Aorta (tissue), 5 donors: ENCODE results near the gene THSD7B. TPM values are rescaled to one million over a fixed set of nuclear protein-coding genes. Genes with fewer than 3 reads are reported as not detected.
A peak's percentile ranks its signal among the peaks of the same experiment; 100 is the strongest.
"Not testable (repeated sequence)": the region's sequence is repeated elsewhere in the genome, so short reads cannot be mapped to it uniquely, and the experiment has no call there.

Source experiments
- ATAC-seq: fragments of 200-7000 bp; cut with Tn5 transposase; one replicate; pipeline ENCODE4 v1.9.1; 2022; ENCODE audit warnings: moderate library complexity; ENCODE audit not compliant: low FRiP score
- DNase-seq, 2 donors: peaks; one replicate each; pipeline ENCODE4 v3.0.0-alpha.2; 2020
- H3K27ac ChIP-seq, 2 donors: one replicate each; pipeline ENCODE4 v1.5.1; 2013; ENCODE audit warnings: low read length in 2 of 2, mild to moderate bottlenecking in 2 of 2, moderate library complexity in 2 of 2, control low read depth in 1 of 2, inconsistent platforms in 1 of 2, low read depth in 1 of 2
- H3K27me3 ChIP-seq, 2 donors: one replicate each; pipeline ENCODE4 v1.6.1; 2013; ENCODE audit warnings: control low read depth in 1 of 2, low read length in 1 of 2, mild to moderate bottlenecking in 1 of 2, moderate library complexity in 1 of 2; ENCODE audit not compliant: insufficient read depth in 2 of 2, control insufficient read depth in 1 of 2
- H3K36me3 ChIP-seq, 2 donors: one replicate each; pipeline ENCODE4 v1.6.1; 2013; ENCODE audit warnings: control low read depth in 1 of 2, low read length in 1 of 2, mild to moderate bottlenecking in 1 of 2; ENCODE audit not compliant: insufficient read depth in 2 of 2, control insufficient read depth in 1 of 2
- H3K4me1 ChIP-seq, 2 donors: one replicate each; pipeline ENCODE4 v1.6.1; 2013; ENCODE audit warnings: low read length in 2 of 2, control low read depth in 1 of 2, mild to moderate bottlenecking in 1 of 2, moderate library complexity in 1 of 2; ENCODE audit not compliant: insufficient read depth in 2 of 2, control insufficient read depth in 1 of 2
- H3K4me3 ChIP-seq, 2 donors: one replicate each; pipeline ENCODE4 v1.5.1; 2013; ENCODE audit warnings: low read length in 2 of 2, control low read depth in 1 of 2, mild to moderate bottlenecking in 1 of 2
- H3K9me3 ChIP-seq: one replicate; pipeline ENCODE4 v1.6.1; 2013; ENCODE audit warnings: mild to moderate bottlenecking, low read length; ENCODE audit not compliant: control insufficient read depth
- WGBS, 2 donors: extraction: QIAGEN DNeasy Blood & Tissue Kit; methylation state at CpG; one replicate each; pipeline ENCODE4 v1.1.7; 2013; 5-methylcytosine and 5-hydroxymethylcytosine counted together
- intact Hi-C, 2 donors: fragments of 100-400 bp; cut with DNase I; formaldehyde crosslinking; loops; one replicate each; pipeline versions ENCODE4 v1.14.2 to v1.15.0; 2022
- polyA plus RNA-seq, 2 donors: library from polyadenylated mRNA; stranded (reverse); fragments of 200-250 nt; gene quantifications; one replicate each; pipeline ENCODE4 v1.2.3, GENCODE V29; 2013
- total RNA-seq, 2 donors: library from RNA; stranded (reverse); fragmentation: NEBNext Ultra II Directional; extraction: Animal tissue kit (Norgen Biotek cat#: 25700); gene quantifications; one replicate each; pipeline ENCODE4 v1.2.1, GENCODE V29; 2021
- donor health status: healthy with polysubstance abuse.
- donor health status: Bipolar disorder and iron deficiency.
- donor health status: DM: no; HTN: no; CAD: no.
- donor health status: DM: no; HTN: no; CAD: no.
- donor health status: DM: yes; HTN: yes; CAD: no.

THSD7B gene
- total and polyA plus RNA-seq, 4 donors, result 0.25 to 5.1 (median 1.8) TPM

DNA sequence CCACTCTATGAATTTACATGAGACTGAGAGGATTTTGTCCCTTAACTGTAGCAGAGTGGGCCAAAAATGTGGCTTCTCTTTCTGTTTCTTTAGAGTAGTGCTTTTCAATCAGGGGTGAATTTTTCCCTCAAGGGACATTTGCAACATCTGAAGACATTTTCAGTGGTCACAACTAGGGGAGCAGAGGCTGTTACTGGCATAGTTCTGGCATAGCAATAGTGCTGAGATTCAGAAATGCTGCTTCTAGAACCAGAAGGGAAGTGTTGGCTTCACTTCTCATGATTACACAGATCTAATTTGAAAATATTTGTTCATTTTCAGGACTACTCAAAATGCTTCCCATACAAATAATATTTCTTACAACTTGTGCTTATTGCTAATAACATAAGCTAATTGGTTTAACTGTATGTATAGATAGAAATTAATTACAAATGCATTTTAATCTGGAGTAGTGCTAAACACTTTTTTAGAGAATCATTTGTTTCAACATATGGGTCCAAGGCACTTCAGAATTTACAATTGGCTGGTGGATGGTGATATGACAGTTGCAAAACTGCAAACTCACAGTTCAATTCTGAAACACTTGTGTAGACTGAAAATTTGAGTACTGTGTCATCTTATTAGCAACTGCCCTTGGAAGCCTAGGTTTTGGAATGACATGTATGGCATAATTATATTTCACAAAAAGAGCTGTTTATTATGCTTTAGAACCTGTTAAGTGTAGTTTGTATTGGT, 526.7 kb downstream of the THSD7B start:
- ATAC-seq, result no peak
- Histone ChIP-seq H3K27me3 (no peaks in the 10 kb centered on the region), H3K4me1 (peaks cover 0 to 2% of the 10 kb centered on the region in 2 donors), H3K4me3 (no peak overlapping the region), H3K27ac (no peak overlapping the region), H3K9me3 (no peaks in the 10 kb centered on the region), H3K36me3 (no peaks in the 10 kb centered on the region)
- DNase-seq, result no peak
- intact Hi-C loops, result no loop called here

DNA sequence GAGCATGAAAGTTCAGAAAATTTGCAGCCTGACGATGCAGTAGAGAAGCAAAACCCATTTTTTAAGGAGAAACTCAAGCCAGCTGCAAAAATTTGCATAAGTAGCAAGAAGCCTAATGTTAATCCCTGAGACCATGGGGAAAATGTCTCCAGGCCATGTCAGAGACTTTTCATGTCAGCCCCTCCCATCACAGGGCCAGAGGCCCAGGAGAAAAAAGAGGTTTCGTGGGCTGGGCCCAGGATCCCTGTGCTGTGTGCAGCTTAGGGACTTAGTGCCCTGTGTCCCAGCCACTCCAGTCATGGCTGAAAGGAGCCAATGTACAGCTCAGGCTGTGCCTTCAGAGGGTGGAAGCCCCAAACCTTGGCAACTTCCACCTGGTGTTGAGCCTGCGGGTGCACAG, 533.0 kb downstream of the THSD7B start:
- Histone ChIP-seq H3K4me1 (no peaks in the 10 kb centered on the region), H3K36me3 (no peaks in the 10 kb centered on the region), H3K9me3 (no peaks in the 10 kb centered on the region), H3K4me3 (no peak overlapping the region), H3K27me3 (no peaks in the 10 kb centered on the region), H3K27ac (no peak overlapping the region)
- ATAC-seq (no peak), DNase-seq (no peak)
- intact Hi-C loops, result no loop called here
- WGBS, 2 donors, result 94 to 96% methylated on average over 3 of the region's 3 CpGs

DNA sequence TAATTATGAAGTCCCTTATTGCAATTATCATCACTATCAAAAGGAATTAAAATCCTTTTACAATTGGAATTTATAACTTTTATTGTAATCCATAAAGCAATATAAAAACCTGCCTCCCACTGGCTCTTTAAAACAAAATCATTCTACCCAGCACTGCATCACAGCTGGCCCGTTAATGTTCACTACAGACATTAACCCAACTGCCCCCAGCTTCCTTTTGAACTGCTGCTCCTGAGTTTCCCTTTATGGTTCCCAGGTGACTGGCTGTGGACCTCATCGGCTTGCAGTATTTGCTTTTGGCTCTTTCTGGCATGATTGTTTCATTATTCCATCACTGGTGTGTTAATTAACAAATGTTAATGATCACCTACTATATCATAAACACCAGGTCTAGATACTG, 535.6 kb downstream of the THSD7B start:
- DNase-seq (no peak), ATAC-seq (no peak)
- WGBS, 2 donors, result 87 to 89% methylated on average over 2 of the region's 2 CpGs
- no peaks in the 10 kb centered on the region for H3K9me3 ChIP-seq
- H3K36me3 ChIP-seq, result no peaks in the 10 kb centered on the region
- no peaks in the 10 kb centered on the region for H3K27me3 ChIP-seq
- intact Hi-C loops, result no loop called here
- no peaks in the 10 kb centered on the region for H3K4me1 ChIP-seq
- H3K4me3 ChIP-seq, result no peak overlapping the region
- H3K27ac ChIP-seq, result no peak overlapping the region

DNA sequence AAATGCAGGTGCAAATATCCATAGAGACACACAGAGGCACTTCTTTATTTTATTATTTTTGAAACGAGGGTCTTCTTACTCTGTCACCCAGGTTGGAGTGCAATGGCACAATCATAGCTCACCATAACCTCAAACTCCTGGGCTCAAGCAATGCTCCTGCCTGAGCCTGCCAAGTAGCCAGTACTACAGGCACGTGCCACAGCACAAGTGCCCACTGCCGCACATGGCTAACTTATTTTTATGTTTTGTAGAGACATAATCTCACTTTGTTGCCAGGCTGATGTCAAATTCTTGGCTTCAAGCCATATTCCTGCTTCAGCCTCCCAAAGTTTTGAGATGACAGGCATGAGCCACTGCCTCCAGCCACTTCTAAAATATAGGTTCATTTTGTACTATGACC, 537.6 kb downstream of the THSD7B start:
- Histone ChIP-seq H3K4me1 (no peaks in the 10 kb centered on the region), H3K27ac (no peak overlapping the region), H3K36me3 (no peaks in the 10 kb centered on the region), H3K9me3 (no peaks in the 10 kb centered on the region), H3K27me3 (no peaks in the 10 kb centered on the region), H3K4me3 (no peak overlapping the region)
- WGBS, 2 donors, result 12 to 15% methylated on average over 3 of the region's 3 CpGs
- DNase-seq, result no peak
- ATAC-seq, result no peak
- intact Hi-C loops, result no loop called here

DNA sequence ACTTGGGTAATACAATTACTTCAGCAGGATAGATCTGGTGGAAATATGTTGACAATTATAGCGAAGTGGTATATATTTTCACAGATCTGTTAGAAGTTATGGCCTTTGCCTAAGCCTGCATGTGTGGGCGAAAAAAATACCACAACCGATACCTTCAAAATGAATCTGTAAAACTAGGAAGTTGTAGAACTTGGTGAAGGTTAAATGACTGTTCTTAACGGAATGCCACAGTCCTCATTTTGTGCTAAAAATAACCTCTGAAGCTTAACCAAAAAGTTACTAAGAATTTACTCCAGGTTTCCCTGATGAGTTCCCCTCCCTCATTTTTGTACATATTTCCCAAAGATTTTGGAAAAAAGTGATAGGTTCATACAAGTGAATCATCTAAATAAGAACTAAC, 550.7 kb downstream of the THSD7B start:
- Histone ChIP-seq H3K36me3 (no peaks in the 10 kb centered on the region), H3K27ac (no peak overlapping the region), H3K27me3 (no peaks in the 10 kb centered on the region), H3K9me3 (no peaks in the 10 kb centered on the region), H3K4me3 (no peak overlapping the region), H3K4me1 (no peaks in the 10 kb centered on the region)
- WGBS, 2 donors, result 78% methylated on average over 4 of the region's 4 CpGs
- DNase-seq, result no peak
- no peak for ATAC-seq
- intact Hi-C loops, result no loop called here

DNA sequence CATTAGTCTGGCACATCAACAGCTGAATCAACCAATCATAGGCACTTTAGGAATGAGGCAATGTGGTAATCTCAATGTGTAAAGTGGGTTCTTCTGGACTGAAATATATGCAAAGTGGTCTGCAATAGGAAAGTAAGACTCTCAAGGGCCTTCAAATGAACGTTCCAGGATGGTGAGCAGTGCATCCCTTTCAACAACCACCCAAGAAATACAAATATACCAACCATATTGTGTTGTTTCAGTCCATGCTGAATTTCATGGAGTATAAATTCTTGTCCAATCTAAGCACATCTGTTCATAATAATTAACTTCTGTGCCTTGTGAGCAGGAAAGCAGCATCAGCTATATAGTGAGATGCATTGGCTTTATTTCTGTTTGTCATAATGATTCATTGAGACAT, 556.2 kb downstream of the THSD7B start:
- no peaks in the 10 kb centered on the region for H3K4me1 ChIP-seq
- no peak overlapping the region for H3K27ac ChIP-seq

DNA sequence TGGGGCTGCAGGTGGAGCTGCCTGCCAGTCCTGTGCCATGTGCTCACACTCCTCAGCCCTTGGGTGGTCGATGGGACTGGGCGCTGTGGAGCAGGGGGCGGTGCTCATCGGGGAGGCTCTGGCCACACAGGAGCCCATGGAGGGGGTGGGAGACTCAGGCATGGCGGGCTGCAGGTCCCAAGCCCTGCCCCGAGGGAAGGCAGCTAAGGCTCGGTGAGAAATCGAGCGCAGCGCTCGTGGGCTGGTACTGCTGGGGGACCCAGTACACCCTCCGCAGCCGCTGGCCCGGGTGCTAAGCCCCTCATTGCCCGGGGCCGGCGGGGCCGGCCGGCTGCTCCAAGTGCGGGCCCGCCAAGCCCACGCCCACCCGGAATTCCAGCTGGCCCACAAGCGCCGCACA, 566.2 kb downstream of the THSD7B start:
- H3K4me1 ChIP-seq, intact Hi-C loops, H3K27me3 ChIP-seq, H3K36me3 ChIP-seq, H3K9me3 ChIP-seq, ATAC-seq, H3K27ac ChIP-seq, H3K4me3 ChIP-seq: not testable (repeated sequence)
- 97% methylated on average over 25 of the region's 25 CpGs for WGBS, 2 donors
- peak in 1 of 2 donors; percentile 60 for DNase-seq

More for the DNA sequence above, 556.2 kb downstream of the THSD7B start:
- no peak overlapping the region for H3K4me3 ChIP-seq
- no peaks in the 10 kb centered on the region for H3K36me3 ChIP-seq
- intact Hi-C loops, result no loop called here
- no peaks in the 10 kb centered on the region for H3K9me3 ChIP-seq
- 38 to 51% methylated on average over 1 of the region's 1 CpG for WGBS, 2 donors
- no peaks in the 10 kb centered on the region for H3K27me3 ChIP-seq
- no peak for ATAC-seq
- no peak for DNase-seq

DNA sequence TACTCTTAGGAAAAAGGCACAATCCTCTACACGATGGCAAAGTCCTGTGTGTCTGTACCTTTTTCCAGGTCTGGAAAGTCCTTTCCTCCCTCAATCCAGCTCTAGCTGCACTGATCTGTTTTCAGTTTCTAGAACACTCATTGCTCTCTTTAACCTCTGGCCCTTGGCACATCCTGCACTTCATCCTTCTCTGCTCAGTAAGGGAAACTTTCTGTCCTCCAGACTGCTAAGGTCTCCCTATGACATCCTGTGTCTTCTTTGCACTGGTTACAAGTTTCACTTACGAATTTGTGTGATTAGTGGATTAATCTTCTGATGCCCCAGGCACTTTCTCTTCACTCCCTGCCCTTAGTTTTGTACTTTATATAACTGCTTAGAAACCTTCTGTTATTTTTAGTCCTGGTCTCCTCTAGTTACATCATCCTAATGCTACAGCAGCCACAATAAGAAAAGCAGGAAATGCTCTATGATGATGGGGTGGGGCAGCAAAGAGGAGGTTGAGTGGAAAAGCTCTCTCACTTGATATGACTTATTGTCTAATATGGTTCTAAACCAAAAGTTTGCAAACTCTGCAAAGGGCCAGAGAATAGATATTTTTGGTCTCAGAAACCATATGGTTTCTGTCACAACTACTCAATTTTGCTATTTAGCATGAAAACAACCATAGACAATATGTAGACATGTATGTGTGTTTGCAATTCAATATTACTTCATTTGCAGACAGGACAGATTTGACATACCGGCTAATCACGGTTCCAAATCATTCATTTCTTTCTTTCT, 568.2 kb downstream of the THSD7B start:
- intact Hi-C loops, result no loop called here
- Histone ChIP-seq H3K36me3 (no peaks in the 10 kb centered on the region), H3K4me3 (no peak overlapping the region), H3K27me3 (no peaks in the 10 kb centered on the region), H3K9me3 (no peaks in the 10 kb centered on the region), H3K4me1 (peaks cover 0 to 2% of the 10 kb centered on the region in 2 donors), H3K27ac (no peak overlapping the region)
- DNase-seq, result no peak
- WGBS, 2 donors, result 49 to 52% methylated on average over 4 of the region's 4 CpGs
- peak; percentile 22 for ATAC-seq

DNA sequence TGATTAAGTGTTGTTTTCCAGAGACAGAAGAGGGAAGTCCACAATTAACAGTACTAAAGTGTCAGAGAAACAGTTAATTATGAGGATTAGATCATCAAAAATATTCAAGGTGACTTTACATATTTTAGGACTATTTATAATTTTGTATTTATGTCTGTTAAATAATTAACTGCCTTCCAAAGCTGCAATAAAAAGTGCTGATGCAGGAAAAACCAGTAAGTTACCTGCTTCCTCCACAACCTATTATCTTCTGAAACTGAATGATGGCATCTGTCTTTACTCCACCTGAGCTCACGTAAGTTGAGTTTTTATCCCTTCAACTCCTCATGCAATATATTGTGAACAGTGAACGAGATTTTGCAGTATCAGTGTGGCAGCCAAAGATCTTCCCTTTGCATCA, 570.7 kb downstream of the THSD7B start:
- WGBS, 2 donors, result 91 to 96% methylated on average over 2 of the region's 2 CpGs
- no peaks in the 10 kb centered on the region for H3K9me3 ChIP-seq
- ATAC-seq (no peak), DNase-seq (no peak)
- no peaks in the 10 kb centered on the region for H3K27me3 ChIP-seq
- H3K36me3 ChIP-seq, result no peaks in the 10 kb centered on the region
- peaks cover 0 to 2% of the 10 kb centered on the region in 2 donors for H3K4me1 ChIP-seq
- no peak overlapping the region for H3K27ac ChIP-seq
- intact Hi-C loops, result no loop called here
- no peak overlapping the region for H3K4me3 ChIP-seq
